LNCAP (cell line): Measurements from ENCODE around the gene TMEM219.

Experiments
- CTCF ChIP-seq: fragments of 450-650 bp; IDR thresholded peaks from 2 replicates; pipeline ENCODE4 v1.5.1; 2017; ENCODE audit warnings: mild to moderate bottlenecking

TMEM219 gene

GRCh38 chr16:29962344-29962994 lies 590 bp downstream of the TMEM219 start:
- no peak for TF ChIP-seq CTCF

DNA sequence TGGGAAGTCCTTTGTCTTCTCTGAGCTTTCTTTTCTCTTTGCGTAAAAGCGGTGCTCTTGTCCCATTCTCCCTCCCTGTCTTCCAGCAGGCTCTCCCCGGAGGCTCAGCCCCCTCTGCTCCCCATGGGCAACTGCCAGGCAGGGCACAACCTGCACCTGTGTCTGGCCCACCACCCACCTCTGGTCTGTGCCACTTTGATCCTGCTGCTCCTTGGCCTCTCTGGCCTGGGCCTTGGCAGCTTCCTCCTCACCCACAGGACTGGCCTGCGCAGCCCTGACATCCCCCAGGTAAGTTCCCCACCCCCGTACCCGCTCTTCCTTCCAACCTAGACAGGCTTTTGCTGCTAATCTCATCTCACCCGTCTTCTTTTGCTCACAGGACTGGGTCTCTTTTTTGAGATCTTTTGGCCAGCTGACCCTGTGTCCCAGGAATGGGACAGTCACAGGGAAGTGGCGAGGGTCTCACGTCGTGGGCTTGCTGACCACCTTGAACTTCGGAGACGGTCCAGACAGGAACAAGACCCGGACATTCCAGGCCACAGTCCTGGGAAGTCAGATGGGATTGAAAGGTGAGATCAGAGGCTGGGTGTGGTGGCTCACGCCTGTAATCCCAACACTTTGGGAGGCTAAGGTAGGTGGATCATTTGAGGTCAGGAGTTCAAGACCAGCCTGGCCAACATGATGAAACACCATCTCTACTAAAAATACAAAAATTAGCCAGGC lies 1.3 kb downstream of the TMEM219 start:
- no peak for TF ChIP-seq CTCF

DNA sequence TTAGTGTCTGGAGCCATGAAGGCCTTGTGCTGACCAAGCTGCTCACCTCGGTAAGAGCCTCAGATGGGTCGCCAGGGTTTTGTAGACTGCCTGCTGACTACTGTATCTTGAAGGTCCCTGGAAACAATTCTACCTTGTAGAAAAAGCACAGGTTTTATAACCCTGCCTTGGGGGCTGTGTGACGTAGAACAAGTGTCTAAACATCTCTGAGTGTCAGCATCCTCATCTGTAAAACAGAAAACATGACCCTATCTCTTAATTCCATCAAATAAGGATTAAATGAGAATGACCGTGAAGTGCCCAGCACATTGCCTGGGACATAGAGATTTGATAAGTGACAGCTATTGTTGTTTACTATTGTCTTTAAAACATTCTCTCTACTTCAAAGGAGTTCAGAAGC lies 6.3 kb downstream of the TMEM219 start:
- TF ChIP-seq CTCF, result no peak

DNA sequence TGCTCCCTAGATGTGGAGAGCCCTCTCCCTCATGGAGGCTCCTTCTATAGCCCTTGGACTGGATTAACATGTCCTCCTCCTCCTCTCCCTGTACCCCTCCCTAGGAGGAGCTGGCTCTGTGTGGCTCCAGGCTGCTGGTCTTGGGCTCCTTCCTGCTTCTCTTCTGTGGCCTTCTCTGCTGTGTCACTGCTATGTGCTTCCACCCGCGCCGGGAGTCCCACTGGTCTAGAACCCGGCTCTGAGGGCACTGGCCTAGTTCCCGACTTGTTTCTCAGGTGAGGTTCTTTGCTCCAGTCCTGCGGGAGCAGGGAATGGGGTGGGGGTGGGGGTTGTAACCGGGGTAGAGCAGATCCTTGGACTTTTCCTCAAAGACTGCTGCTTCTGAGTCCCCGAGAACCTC lies 9.4 kb downstream of the TMEM219 start:
- no peak for TF ChIP-seq CTCF

DNA sequence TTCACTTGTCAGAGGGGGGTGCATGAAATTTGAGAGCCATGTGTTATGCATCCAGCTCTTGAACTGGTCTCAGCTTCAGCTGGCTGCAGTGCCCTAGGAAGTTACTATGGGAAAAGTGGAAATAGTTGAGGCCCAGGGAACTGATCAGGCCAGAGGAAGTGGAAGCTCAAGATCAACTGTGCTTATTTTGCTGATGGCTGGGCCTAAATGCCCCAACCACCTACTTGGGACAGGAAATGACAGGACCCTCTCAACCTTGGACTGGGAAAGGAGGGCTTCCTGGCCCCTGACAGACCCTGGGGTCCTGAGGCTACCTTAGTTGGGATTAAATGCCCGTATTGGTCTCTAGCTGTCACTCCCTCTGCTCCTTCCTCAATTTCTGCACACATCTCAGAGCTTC lies 10.6 kb downstream of the TMEM219 start:
- TF ChIP-seq CTCF, result no peak

- TF ChIP-seq CTCF, result no peak
Observed at GRCh38 chr16:29972992-29973383, 11.1 kb downstream of the TMEM219 start.

- TF ChIP-seq CTCF, result no peak
Observed at GRCh38 chr16:29973384-29974246, 11.7 kb downstream of the TMEM219 start, which contains the start of gene TAOK2. TSS of gene TAOK2 (plus strand) at chr16:29973868. CDS start at chr16:29977773, 3,905 bp downstream.
